GM18517 (cell line): ENCODE results near the gene SF3B1.
"Not testable (repeated sequence)": the region's sequence is repeated elsewhere in the genome, so short reads cannot be mapped to it uniquely, and the experiment has no call there.

Experiments
- ATAC-seq: cut with Tn5 transposase; IDR thresholded peaks from one replicate; pipeline ENCODE4 v1.9.1; 2021; ENCODE audit warnings: mild to moderate bottlenecking, moderate library complexity; ENCODE audit not compliant: unreplicated experiment

The SF3B1 gene

GRCh38 chr2:197433780-197434438 is 919 bp downstream of the SF3B1 start:
- ATAC-seq, result no peak

GRCh38 chr2:197432527-197432926 is 2.3 kb downstream of the SF3B1 start:
- ATAC-seq, result not testable (repeated sequence)

- ATAC-seq, result no peak
Measured at GRCh38 chr2:197431858-197432257, 3.0 kb downstream of the SF3B1 start.

GRCh38 chr2:197427986-197428385 is 6.8 kb downstream of the SF3B1 start:
- no peak for ATAC-seq

- no peak for ATAC-seq
Measured at GRCh38 chr2:197426723-197427603, 7.9 kb downstream of the SF3B1 start.

- ATAC-seq, result no peak
Measured at GRCh38 chr2:197425550-197425949, 9.3 kb downstream of the SF3B1 start.

- no peak for ATAC-seq
Measured at GRCh38 chr2:197423307-197423706, 11.5 kb downstream of the SF3B1 start.

- no peak for ATAC-seq
Measured at GRCh38 chr2:197419438-197419837, 15.4 kb downstream of the SF3B1 start.

GRCh38 chr2:197416268-197416667 is 18.6 kb downstream of the SF3B1 start:
- no peak for ATAC-seq

GRCh38 chr2:197414515-197414914 is 20.3 kb downstream of the SF3B1 start:
- ATAC-seq, result no peak

GRCh38 chr2:197414039-197414438 is 20.8 kb downstream of the SF3B1 start:
- ATAC-seq, result no peak

GRCh38 chr2:197405582-197405981 is 29.2 kb downstream of the SF3B1 start:
- no peak for ATAC-seq

- no peak for ATAC-seq
Measured at GRCh38 chr2:197399887-197400540, 34.8 kb downstream of the SF3B1 start.

GRCh38 chr2:197398913-197399312 is 35.9 kb downstream of the SF3B1 start:
- no peak for ATAC-seq

GRCh38 chr2:197391220-197391717 is 43.6 kb downstream of the SF3B1 start:
- no peak for ATAC-seq

- no peak for ATAC-seq
Measured at GRCh38 chr2:197388866-197389587, 45.8 kb downstream of the SF3B1 start.

GRCh38 chr2:197387179-197387578 is 47.6 kb downstream of the SF3B1 start:
- ATAC-seq, result no peak

GRCh38 chr2:197386242-197386641 is 48.6 kb downstream of the SF3B1 start:
- ATAC-seq, result no peak

- no peak for ATAC-seq
Measured at GRCh38 chr2:197383825-197384224, 51.0 kb downstream of the SF3B1 start.

- no peak for ATAC-seq
Measured at GRCh38 chr2:197381641-197382040, 53.2 kb downstream of the SF3B1 start.

GRCh38 chr2:197379918-197380309 is 54.9 kb downstream of the SF3B1 start:
- not testable (repeated sequence) for ATAC-seq
